GM23338 (cell line): Measurements from ENCODE around the gene ADGRV1. TPM values are rescaled to one million over a fixed set of nuclear protein-coding genes. Genes with fewer than 3 reads are reported as not detected.

Experiments used
- ATAC-seq: fragments of 200-7000 bp; cut with Tn5 transposase; 3 replicates; pipeline ENCODE4 v1.9.1; 2020
- DNase-seq: peaks from one replicate; pipeline ENCODE4 v3.0.0-alpha.2; 2015; ENCODE audit warnings: low spot score
- H2AFZ ChIP-seq: fragments of 200-600 bp; sonication (generic); 2 replicates; pipeline ENCODE4 v1.8.0; 2016; ENCODE audit warnings: antibody characterized with exemption, mild to moderate bottlenecking, moderate library complexity
- H3F3A ChIP-seq: fragments of 200-600 bp; sonication (generic); replicated peaks from 2 replicates; pipeline ENCODE4 v1.8.0; 2017; ENCODE audit warnings: antibody characterized with exemption, mixed run types, low read depth
- H3K27ac ChIP-seq: fragments of 200-600 bp; sonication (generic); 2 replicates; pipeline ENCODE4 v1.6.1; 2016; ENCODE audit warnings: low read depth
- H3K27me3 ChIP-seq: fragments of 200-600 bp; sonication (generic); 2 replicates; pipeline ENCODE4 v1.8.0; 2016; ENCODE audit warnings: mild to moderate bottlenecking, mixed run types, moderate library complexity; ENCODE audit not compliant: insufficient read depth
- H3K36me3 ChIP-seq: fragments of 200-600 bp; sonication (generic); 2 replicates; pipeline ENCODE4 v1.8.0; 2016; ENCODE audit warnings: mild to moderate bottlenecking; ENCODE audit not compliant: insufficient read depth
- H3K4me1 ChIP-seq: fragments of 200-600 bp; sonication (generic); 2 replicates; pipeline ENCODE4 v1.8.0; 2016; ENCODE audit warnings: mild to moderate bottlenecking, moderate library complexity; ENCODE audit not compliant: insufficient read depth
- H3K4me2 ChIP-seq: fragments of 200-600 bp; sonication (generic); 2 replicates; pipeline ENCODE4 v1.7.1; 2017; ENCODE audit warnings: mixed run types
- H3K4me3 ChIP-seq: fragments of 200-600 bp; sonication (generic); 2 replicates; pipeline ENCODE4 v1.6.1; 2016; ENCODE audit warnings: mixed run types
- H3K79me2 ChIP-seq: fragments of 200-600 bp; sonication (generic); replicated peaks from 2 replicates; pipeline ENCODE4 v1.8.0; 2017; ENCODE audit warnings: mild to moderate bottlenecking; ENCODE audit not compliant: insufficient read depth
- H3K9me2 ChIP-seq: fragments of 200-600 bp; sonication (generic); 2 replicates; pipeline ENCODE4 v1.8.0; 2017; ENCODE audit not compliant: insufficient read depth
- H4K20me1 ChIP-seq: fragments of 200-600 bp; sonication (generic); replicated peaks from 2 replicates; pipeline ENCODE4 v1.8.0; 2017; ENCODE audit warnings: mild to moderate bottlenecking; ENCODE audit not compliant: insufficient read depth
- H3K27ac Mint-ChIP-seq: 2 replicates; pipeline ENCODE4 v1.8.0; 2020; ENCODE audit warnings: inconsistent platforms, mild to moderate bottlenecking, moderate library complexity, mixed read lengths
- H3K27me3 Mint-ChIP-seq: 3 replicates; pipeline ENCODE4 v1.8.0; 2022; ENCODE audit warnings: low read depth, mild to moderate bottlenecking, moderate library complexity, mixed read lengths, inconsistent platforms; ENCODE audit not compliant: insufficient read depth, poor library complexity
- H3K36me3 Mint-ChIP-seq: 3 replicates; pipeline ENCODE4 v1.8.0; 2021; ENCODE audit warnings: low read depth, mild to moderate bottlenecking, inconsistent platforms, moderate library complexity, mixed read lengths
- H3K4me1 Mint-ChIP-seq: 3 replicates; pipeline ENCODE4 v1.8.0; 2020; ENCODE audit warnings: mild to moderate bottlenecking, inconsistent platforms, mixed read lengths
- H3K4me3 Mint-ChIP-seq: 3 replicates; pipeline ENCODE4 v1.8.0; 2021; ENCODE audit warnings: moderate library complexity, mild to moderate bottlenecking, inconsistent platforms, mixed read lengths
- H3K9me3 Mint-ChIP-seq: 3 replicates; pipeline ENCODE4 v1.8.0; 2020; ENCODE audit warnings: moderate library complexity, mild to moderate bottlenecking, inconsistent platforms, mixed read lengths
- CREB1 ChIP-seq: fragments of 250-450 bp; sonication (Bioruptor Pico); IDR thresholded peaks from 2 replicates; pipeline ENCODE4 v1.5.0; 2020; ENCODE audit warnings: low read depth, mild to moderate bottlenecking, moderate library complexity
- CTCF ChIP-seq, 2 experiments: fragments of 200-600 bp in 1 of 2; sonication (generic) in 1 of 2; conservative IDR thresholded peaks; 2 replicates each; pipeline versions ENCODE4 v1.5.1 to v1.6.1; 2016 to 2017; ENCODE audit warnings: antibody characterized with exemption in 2 of 2, low read depth in 2 of 2, mild to moderate bottlenecking in 2 of 2, moderate library complexity in 1 of 2
- ETS1 ChIP-seq: IDR thresholded peaks from 2 replicates; pipeline ENCODE4 v1.6.1; 2016; ENCODE audit warnings: antibody characterized with exemption
- EZH2 ChIP-seq: fragments of 200-600 bp; sonication (generic); IDR thresholded peaks from one replicate; pipeline ENCODE4 v1.8.0; 2017; ENCODE audit warnings: antibody characterized with exemption, mild to moderate bottlenecking, low read depth; ENCODE audit not compliant: unreplicated experiment
- EZH2phosphoT487 ChIP-seq: fragments of 200-600 bp; sonication (generic); IDR thresholded peaks from one replicate; pipeline ENCODE4 v1.8.1; 2018; ENCODE audit warnings: antibody characterized with exemption; ENCODE audit not compliant: unreplicated experiment
- JUNB ChIP-seq: IDR thresholded peaks from one replicate; pipeline ENCODE4 v1.6.1; 2016; ENCODE audit warnings: antibody characterized with exemption; ENCODE audit not compliant: unreplicated experiment
- NANOG ChIP-seq: IDR thresholded peaks from 2 replicates; pipeline ENCODE4 v1.6.1; 2016; ENCODE audit warnings: antibody characterized with exemption, borderline replicate concordance
- POLR2AphosphoS5 ChIP-seq: IDR thresholded peaks from 2 replicates; pipeline ENCODE4 v1.6.1; 2016; ENCODE audit warnings: antibody characterized with exemption, low read depth
- REST ChIP-seq: IDR thresholded peaks from one replicate; pipeline ENCODE4 v1.6.1; 2018; ENCODE audit warnings: antibody characterized with exemption; ENCODE audit not compliant: unreplicated experiment
- STAT1 ChIP-seq: IDR thresholded peaks from one replicate; pipeline ENCODE4 v1.6.1; 2016; ENCODE audit warnings: antibody characterized with exemption; ENCODE audit not compliant: unreplicated experiment
- ZNF114 ChIP-seq: fragments of 250-450 bp; sonication (Bioruptor Pico); IDR thresholded peaks from 2 replicates; pipeline ENCODE4 v1.5.0; 2020; ENCODE audit warnings: mild to moderate bottlenecking, moderate library complexity
- ZNF331 ChIP-seq: fragments of 250-450 bp; sonication (Bioruptor Pico); IDR thresholded peaks from 2 replicates; pipeline ENCODE4 v1.5.0; 2020; ENCODE audit warnings: low read depth, mild to moderate bottlenecking, moderate library complexity
- ZNF462 ChIP-seq: fragments of 250-450 bp; sonication (Bioruptor Pico); IDR thresholded peaks from 2 replicates; pipeline ENCODE4 v1.5.0; 2020; ENCODE audit warnings: mild to moderate bottlenecking, moderate library complexity
- polyA plus RNA-seq: library from polyadenylated mRNA; unstranded; fragments of >200 nt; fragmentation: Nextera tagmentation; extraction: Ambion mirVana; gene quantifications from 2 replicates; pipeline ENCODE4 v1.2.1, GENCODE V29; 2016
- total RNA-seq: library from RNA; depleted of rRNA; stranded (reverse); fragments of >200 nt; shearing (Covaris generic); gene quantifications from 2 replicates; pipeline ENCODE4 v1.2.3, GENCODE V29; 2014

The ADGRV1 gene
- total and polyA plus RNA-seq, 2 experiments from 2014 or later = 46.1 to 149 TPM

GRCh38 chr5:91206103-91206502, 647.5 kb downstream of the ADGRV1 start:
- H3K79me2 ChIP-seq = no peaks in the 10 kb centered on the region
- Mint-ChIP-seq H3K4me1 (no peaks in the 10 kb centered on the region), H3K4me3 (no peak overlapping the region), H3K9me3 (no peaks in the 10 kb centered on the region), H3K27me3 (no peaks in the 10 kb centered on the region), H3K36me3 (no peaks in the 10 kb centered on the region), H3K27ac (no peak overlapping the region)
- TF ChIP-seq EZH2phosphoT487 (no peak), EZH2 (no peak), NANOG (no peak), CREB1 (CRISPR knock-in tag) (no peak), STAT1 (no peak), JUNB (no peak), ZNF462 (CRISPR knock-in tag) (no peak), POLR2AphosphoS5 (no peak), CTCF (conservative IDR thresholded peaks at IDR 0.05; ENCODE audit: low read depth in 2 of 2) (no peak), ETS1 (no peak), ZNF331 (CRISPR knock-in tag) (no peak), REST (no peak), ZNF114 (no peak)
- H3F3A ChIP-seq = no peaks in the 10 kb centered on the region
- no peaks in the 10 kb centered on the region for H3K9me2 ChIP-seq
- no peaks in the 10 kb centered on the region for H3K36me3 ChIP-seq
- DNase-seq (no peak), ATAC-seq (no peak)
- no peak overlapping the region for H3K4me2 ChIP-seq
- H2AFZ ChIP-seq = no peak overlapping the region
- H3K27ac ChIP-seq = no peak overlapping the region
- H3K4me3 ChIP-seq = no peak overlapping the region
- no peaks in the 10 kb centered on the region for H3K27me3 ChIP-seq
- H3K4me1 ChIP-seq = no peaks in the 10 kb centered on the region
- H4K20me1 ChIP-seq = no peaks in the 10 kb centered on the region
